NT2/D1 (cell line): Measurements from ENCODE around the gene RIC3.

Source experiments
- SUZ12 ChIP-seq: IDR thresholded peaks from 2 replicates; pipeline ENCODE4 v1.6.1; 2011; ENCODE audit not compliant: insufficient read length, insufficient read depth; ENCODE audit errors: extremely low read depth
- YY1 ChIP-seq: IDR thresholded peaks from 2 replicates; pipeline ENCODE4 v1.6.1; 2011; ENCODE audit not compliant: insufficient read length, insufficient read depth
- ZNF274 ChIP-seq: IDR thresholded peaks from 2 replicates; pipeline ENCODE4 v1.6.1; 2011; ENCODE audit warnings: mild to moderate bottlenecking, low read depth, low read length

DNA sequence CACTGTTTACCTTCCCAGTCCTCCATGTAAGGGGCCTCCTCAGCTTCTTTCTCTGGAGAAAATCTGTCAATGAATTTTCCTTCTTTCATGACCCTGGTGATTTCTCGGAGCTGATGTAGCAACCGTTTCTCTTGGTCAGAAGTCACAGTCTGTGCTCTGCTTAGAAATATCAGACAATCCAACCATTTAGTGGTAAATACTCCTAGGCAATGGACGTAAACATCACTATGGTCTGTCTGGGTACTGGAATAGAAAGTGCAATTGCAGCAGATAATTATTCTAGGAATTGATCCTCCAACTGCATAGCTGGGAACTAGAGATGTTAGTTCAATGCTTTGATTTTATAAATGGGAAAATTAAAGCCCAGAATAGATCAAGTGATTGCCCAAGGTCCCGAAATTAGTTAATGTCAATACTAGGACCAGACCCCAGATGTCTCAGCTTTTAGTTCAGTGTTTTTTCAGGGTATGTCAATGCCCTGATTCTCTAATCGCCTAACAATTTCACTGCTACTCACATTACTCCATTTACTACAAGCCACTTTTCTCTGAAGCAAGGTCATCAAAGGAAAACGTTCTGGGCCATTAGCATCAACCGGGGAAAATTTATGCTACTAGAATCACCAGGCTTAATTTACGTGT, 42.1 kb downstream of the RIC3 start:
- TF ChIP-seq ZNF274, result no peak
- TF ChIP-seq YY1, result no peak
- no peak for TF ChIP-seq SUZ12
